GM10266 (cell line): ENCODE data around the gene CTSD.

Experiments used
- DNase-seq: peaks from one replicate; pipeline ENCODE4 v3.0.0; 2012; ENCODE audit errors: extremely low spot score
- TF ChIP-seq, protein P1 (sequence below): IDR thresholded peaks from 2 replicates; pipeline ENCODE4 v1.5.1; 2012; ENCODE audit warnings: mild to moderate bottlenecking, low read depth; ENCODE audit not compliant: control insufficient read depth, insufficient read depth; ENCODE audit errors: missing control alignments

The CTSD gene

DNA sequence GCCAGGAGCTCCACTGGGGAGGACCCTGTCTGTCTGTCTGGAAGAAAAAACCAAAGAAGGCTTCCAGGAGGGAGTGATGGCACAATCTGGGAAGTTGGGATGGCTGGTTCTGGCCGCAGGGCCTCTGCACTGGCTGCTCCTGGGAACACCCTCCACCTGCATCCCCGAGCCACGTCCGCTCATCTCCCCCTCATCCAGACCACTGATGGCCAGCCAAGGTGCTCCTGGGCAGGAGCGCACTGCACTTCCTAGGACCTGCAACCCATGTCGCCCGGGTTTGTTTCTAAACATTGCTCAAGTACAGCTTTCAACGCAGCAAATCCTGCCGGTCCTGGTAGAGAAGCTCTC lies 8.4 kb downstream of the CTSD start:
- DNase-seq = no peak

DNA sequence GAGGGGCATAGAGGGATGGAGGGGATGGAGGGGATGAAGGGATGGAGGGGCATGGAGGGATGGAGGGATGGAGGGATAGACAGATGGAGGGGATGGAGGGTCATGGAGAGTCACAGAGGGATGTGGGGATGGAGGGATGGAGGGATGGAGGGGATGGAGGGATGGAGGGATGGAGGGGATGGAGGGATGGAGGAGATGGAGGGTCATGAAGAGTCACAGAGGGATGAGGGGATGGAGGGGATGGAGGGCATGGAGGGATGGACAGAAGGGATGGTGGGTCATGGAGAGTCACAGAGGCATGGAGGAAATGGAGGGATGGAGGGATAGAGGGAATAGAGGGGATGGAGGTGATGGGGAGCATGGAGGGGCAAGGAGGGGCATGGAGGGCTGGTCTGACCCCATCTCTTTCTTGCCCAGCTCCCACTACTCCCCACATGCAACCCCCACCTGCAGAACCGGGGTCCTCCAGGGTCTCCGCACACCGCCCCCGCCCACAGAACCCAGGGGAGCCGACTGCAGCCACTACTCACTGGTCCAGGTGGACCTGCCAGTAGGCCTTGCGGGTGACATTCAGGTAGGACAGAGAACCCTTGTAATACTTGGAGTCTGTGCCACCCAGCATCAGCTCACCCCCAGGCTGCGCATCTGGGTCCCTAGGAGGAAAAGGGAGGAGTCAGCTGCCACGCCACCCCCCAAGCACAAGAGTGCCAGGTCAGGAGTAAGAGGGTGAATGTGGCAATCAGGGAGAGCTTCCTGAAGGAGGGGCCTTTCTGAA lies 9.2 kb downstream of the CTSD start:
- TF ChIP-seq, protein P1, sequence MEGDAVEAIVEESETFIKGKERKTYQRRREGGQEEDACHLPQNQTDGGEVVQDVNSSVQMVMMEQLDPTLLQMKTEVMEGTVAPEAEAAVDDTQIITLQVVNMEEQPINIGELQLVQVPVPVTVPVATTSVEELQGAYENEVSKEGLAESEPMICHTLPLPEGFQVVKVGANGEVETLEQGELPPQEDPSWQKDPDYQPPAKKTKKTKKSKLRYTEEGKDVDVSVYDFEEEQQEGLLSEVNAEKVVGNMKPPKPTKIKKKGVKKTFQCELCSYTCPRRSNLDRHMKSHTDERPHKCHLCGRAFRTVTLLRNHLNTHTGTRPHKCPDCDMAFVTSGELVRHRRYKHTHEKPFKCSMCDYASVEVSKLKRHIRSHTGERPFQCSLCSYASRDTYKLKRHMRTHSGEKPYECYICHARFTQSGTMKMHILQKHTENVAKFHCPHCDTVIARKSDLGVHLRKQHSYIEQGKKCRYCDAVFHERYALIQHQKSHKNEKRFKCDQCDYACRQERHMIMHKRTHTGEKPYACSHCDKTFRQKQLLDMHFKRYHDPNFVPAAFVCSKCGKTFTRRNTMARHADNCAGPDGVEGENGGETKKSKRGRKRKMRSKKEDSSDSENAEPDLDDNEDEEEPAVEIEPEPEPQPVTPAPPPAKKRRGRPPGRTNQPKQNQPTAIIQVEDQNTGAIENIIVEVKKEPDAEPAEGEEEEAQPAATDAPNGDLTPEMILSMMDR = no peak
- DNase-seq = no peak

More for the DNA sequence above, 8.4 kb downstream of the CTSD start:
- TF ChIP-seq, protein P1 = no peak

DNA sequence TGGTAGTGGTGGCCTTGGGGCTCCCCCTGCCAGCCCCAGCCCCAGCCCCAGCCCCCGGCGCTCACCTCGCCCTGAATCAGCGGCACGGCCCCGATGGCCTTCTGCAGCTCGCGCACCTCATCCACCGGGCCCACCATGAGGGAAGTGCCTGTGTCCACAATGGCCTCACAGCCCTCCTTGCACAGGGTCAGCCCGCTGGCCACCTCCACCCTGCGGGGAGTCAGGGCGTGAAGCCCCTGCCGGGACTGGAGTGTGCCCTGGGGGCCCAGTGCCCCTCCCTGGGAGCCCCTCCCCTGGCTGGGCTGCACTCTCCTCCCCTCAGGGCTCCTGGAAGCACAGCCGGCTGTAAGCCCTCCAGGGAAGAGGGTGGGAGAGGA lies 9.8 kb downstream of the CTSD start:
- DNase-seq = no peak

DNA sequence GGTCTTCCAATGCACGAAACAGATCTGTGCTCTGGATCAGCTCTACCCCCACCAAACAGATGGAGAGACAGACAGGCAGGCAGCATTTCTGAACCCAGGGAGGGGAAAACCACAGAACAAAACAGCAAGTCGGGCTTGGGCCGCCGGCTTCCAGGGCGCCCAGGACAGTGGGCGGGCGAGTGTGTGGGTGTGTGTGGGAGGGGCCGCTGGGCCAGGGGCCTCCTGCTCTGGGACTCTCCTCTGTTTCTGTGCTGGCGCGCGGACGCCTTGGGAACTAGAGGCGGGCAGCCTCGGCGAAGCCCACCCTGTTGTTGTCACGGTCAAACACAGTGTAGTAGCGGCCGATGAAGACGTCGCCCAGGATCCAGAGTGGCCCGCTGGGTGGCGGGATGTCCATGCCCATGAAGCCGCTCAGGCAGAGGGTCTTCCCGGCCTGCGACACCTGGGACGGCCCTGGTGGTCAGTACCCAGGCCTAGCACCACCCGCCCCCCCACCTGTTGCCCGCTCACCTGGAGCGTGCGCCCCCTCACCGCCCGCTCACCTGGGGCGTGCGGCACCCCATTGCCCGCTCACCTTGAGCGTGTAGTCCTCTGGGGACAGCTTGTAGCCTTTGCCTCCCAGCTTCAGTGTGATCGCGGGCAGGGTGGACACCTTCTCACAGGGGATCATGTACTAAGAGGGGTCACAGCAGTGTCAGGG lies 10.3 kb downstream of the CTSD start:
- DNase-seq = no peak

More for the DNA sequence above, 9.8 kb downstream of the CTSD start:
- TF ChIP-seq, protein P1 = no peak

DNA sequence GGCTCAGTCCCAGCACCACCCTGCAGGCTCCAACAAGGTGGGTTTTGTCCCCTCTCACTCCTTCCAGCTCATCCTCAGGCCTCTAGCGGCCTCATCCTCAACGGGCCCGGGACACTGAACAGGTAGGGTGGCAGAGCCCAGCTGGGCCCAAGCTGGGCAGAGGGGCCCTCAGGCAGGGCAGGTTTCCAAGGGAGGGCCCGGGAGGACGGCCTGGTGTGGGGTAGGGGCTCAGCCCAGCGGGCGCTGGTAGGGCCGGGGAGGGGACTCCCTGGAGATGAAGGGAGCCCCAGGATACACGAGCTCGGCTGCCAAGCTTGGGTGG lies 10.9 kb downstream of the CTSD start:
- TF ChIP-seq, protein P1 = no peak
- no peak for DNase-seq

More for the DNA sequence above, 10.3 kb downstream of the CTSD start:
- TF ChIP-seq, protein P1 = no peak

DNA sequence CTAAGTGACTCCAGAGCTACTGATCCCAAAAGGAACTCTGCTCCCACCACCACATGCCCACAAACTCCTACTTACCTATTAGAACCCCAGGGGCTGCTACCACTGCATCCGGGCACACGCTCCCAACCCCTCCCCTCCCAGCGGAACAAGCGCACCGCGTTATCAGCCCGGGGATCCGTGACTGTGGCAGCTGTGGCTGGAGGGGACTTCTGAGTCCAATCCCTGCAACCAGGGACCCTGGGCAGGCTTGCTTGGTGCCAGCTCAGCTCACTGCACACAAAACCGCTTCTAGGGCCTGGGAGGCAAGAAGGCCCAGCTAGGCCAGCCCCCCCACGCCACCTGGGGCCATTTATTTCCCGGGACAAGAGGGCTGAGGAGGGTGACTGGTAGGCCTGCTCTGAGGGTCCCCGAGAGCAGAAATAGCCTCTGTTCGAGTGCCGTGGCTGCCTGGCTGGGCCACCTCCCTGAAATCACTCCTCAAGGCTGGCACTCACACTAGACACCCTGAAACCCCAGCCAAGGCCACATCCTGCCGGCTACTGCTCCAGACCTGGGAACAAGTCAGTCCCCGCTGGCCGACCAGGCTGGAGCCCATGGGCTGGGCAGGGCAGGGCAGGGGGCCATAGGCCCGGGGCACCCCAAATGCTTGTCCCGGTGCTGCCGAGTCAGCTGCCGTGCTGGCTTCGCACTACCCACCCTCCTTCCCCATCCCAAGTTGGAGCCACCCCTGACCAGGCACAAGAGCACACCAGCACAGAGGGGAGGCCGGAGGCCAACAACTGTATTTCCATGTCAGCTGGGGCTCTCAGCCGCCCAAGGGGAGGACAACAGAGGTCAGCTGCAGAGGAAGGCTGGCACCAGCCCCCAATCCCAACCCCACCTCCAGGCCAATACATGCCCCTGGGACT lies 11.5 kb downstream of the CTSD start:
- peak; percentile 41 for DNase-seq
- TF ChIP-seq, protein P1 = no peak
